ENCODE data around the gene BPGM.

DNA sequence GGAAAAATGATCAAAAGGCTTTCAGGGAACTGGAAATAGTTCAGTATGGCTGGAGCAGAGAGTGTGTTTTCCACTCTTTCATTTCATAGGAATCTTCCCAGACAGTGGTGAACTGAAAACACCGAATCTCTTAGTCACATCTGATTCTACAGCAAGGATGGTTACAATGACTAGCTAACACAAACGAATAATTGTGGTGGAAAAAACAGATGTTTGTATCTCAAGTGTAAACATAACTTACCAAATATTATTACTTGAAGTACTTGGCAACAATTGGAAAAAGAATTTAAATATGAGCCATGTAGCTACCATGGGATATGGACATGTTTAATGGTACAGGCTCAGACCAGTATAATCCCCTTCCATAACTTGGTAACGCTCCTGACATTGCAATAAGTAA, 21.1 kb upstream of the BPGM start:
- TF ChIP-seq CTCF (conservative IDR thresholded peaks at IDR 0.05; ENCODE audit: low read length) (no peak), EZH2phosphoT487 (IDR thresholded peaks at IDR 0.05; ENCODE audit: borderline replicate concordance) (no peak)

Data from Loucy (cell line).